Measurements from ENCODE around the gene DPYD.

DPYD gene

GRCh38 chr1:97077221-97077620 is 843.6 kb downstream of the DPYD start:
- FAIRE-seq (no peak), DNase-seq (ENCODE audit: insufficient read length, low spot score) (no peak)
- TF ChIP-seq POU2F2 (IDR thresholded peaks at IDR 0.05; ENCODE audit: low read depth, low read length) (no peak), POLR2A (IDR thresholded peaks at IDR 0.05; ENCODE audit: low read depth, low read length) (no peak), SPI1 (IDR thresholded peaks at IDR 0.05; ENCODE audit: low read depth, low read length) (no peak), POLR2AphosphoS5 (IDR thresholded peaks at IDR 0.05; ENCODE audit: low read depth, low read length) (no peak)

- TF ChIP-seq SPI1 (IDR thresholded peaks at IDR 0.05; ENCODE audit: low read depth, low read length): no peak
- no peak for TF ChIP-seq POLR2AphosphoS5 (IDR thresholded peaks at IDR 0.05; ENCODE audit: low read depth, low read length)
- no peak for TF ChIP-seq PAX5 (IDR thresholded peaks at IDR 0.05; ENCODE audit: insufficient read depth, low read length, severe bottlenecking)
- TF ChIP-seq POLR2A (IDR thresholded peaks at IDR 0.05; ENCODE audit: low read depth, low read length): no peak
- no peak for TF ChIP-seq POU2F2 (IDR thresholded peaks at IDR 0.05; ENCODE audit: low read depth, low read length)
- no peak for TF ChIP-seq TAF1 (IDR thresholded peaks at IDR 0.05; ENCODE audit: low read depth, low read length)
- DNase-seq (ENCODE audit: insufficient read length, low spot score): no peak
- FAIRE-seq: no peak
These were observed 846.1 kb downstream of the DPYD start for GRCh38 chr1:97074771-97075170.

- no peak for DNase-seq (ENCODE audit: insufficient read length, low spot score)
- no peak for TF ChIP-seq POLR2AphosphoS5 (IDR thresholded peaks at IDR 0.05; ENCODE audit: low read depth, low read length)
- no peak for TF ChIP-seq PAX5 (IDR thresholded peaks at IDR 0.05; ENCODE audit: insufficient read depth, low read length, severe bottlenecking)
- TF ChIP-seq SPI1 (IDR thresholded peaks at IDR 0.05; ENCODE audit: low read depth, low read length): no peak
- TF ChIP-seq POLR2A (IDR thresholded peaks at IDR 0.05; ENCODE audit: low read depth, low read length): no peak
- no peak for TF ChIP-seq TAF1 (IDR thresholded peaks at IDR 0.05; ENCODE audit: low read depth, low read length)
- no peak for TF ChIP-seq POU2F2 (IDR thresholded peaks at IDR 0.05; ENCODE audit: low read depth, low read length)
- no peak for FAIRE-seq
These were observed 846.9 kb downstream of the DPYD start for GRCh38 chr1:97073936-97074335.

GRCh38 chr1:97073169-97073568 is 847.7 kb downstream of the DPYD start:
- no peak for FAIRE-seq
- TF ChIP-seq POLR2AphosphoS5 (IDR thresholded peaks at IDR 0.05; ENCODE audit: low read depth, low read length): no peak
- no peak for TF ChIP-seq POLR2A (IDR thresholded peaks at IDR 0.05; ENCODE audit: low read depth, low read length)
- no peak for TF ChIP-seq SPI1 (IDR thresholded peaks at IDR 0.05; ENCODE audit: low read depth, low read length)
- TF ChIP-seq PAX5 (IDR thresholded peaks at IDR 0.05; ENCODE audit: insufficient read depth, low read length, severe bottlenecking): no peak
- no peak for TF ChIP-seq TAF1 (IDR thresholded peaks at IDR 0.05; ENCODE audit: low read depth, low read length)
- TF ChIP-seq POU2F2 (IDR thresholded peaks at IDR 0.05; ENCODE audit: low read depth, low read length): no peak
- no peak for DNase-seq (ENCODE audit: insufficient read length, low spot score)

- TF ChIP-seq POLR2AphosphoS5 (IDR thresholded peaks at IDR 0.05; ENCODE audit: low read depth, low read length): no peak
- no peak for TF ChIP-seq POLR2A (IDR thresholded peaks at IDR 0.05; ENCODE audit: low read depth, low read length)
- no peak for TF ChIP-seq PAX5 (IDR thresholded peaks at IDR 0.05; ENCODE audit: insufficient read depth, low read length, severe bottlenecking)
- TF ChIP-seq SPI1 (IDR thresholded peaks at IDR 0.05; ENCODE audit: low read depth, low read length): no peak
- no peak for TF ChIP-seq TAF1 (IDR thresholded peaks at IDR 0.05; ENCODE audit: low read depth, low read length)
- TF ChIP-seq POU2F2 (IDR thresholded peaks at IDR 0.05; ENCODE audit: low read depth, low read length): no peak
- DNase-seq (ENCODE audit: insufficient read length, low spot score) (no peak), FAIRE-seq (no peak)
These were observed 849.7 kb downstream of the DPYD start for GRCh38 chr1:97071173-97071572.

GRCh38 chr1:97070376-97070775 is 850.5 kb downstream of the DPYD start:
- DNase-seq (ENCODE audit: insufficient read length, low spot score) (no peak), FAIRE-seq (no peak)

GRCh38 chr1:97069312-97069711 is 851.5 kb downstream of the DPYD start:
- TF ChIP-seq TAF1 (IDR thresholded peaks at IDR 0.05; ENCODE audit: low read depth, low read length) (no peak), PAX5 (IDR thresholded peaks at IDR 0.05; ENCODE audit: insufficient read depth, low read length, severe bottlenecking) (no peak), POLR2AphosphoS5 (IDR thresholded peaks at IDR 0.05; ENCODE audit: low read depth, low read length) (no peak), SPI1 (IDR thresholded peaks at IDR 0.05; ENCODE audit: low read depth, low read length) (no peak), POLR2A (IDR thresholded peaks at IDR 0.05; ENCODE audit: low read depth, low read length) (no peak), POU2F2 (IDR thresholded peaks at IDR 0.05; ENCODE audit: low read depth, low read length) (no peak)
- DNase-seq (ENCODE audit: insufficient read length, low spot score) (no peak), FAIRE-seq (no peak)

More at GRCh38 chr1:97070376-97070775, 850.5 kb downstream of the DPYD start:
- TF ChIP-seq POLR2AphosphoS5 (IDR thresholded peaks at IDR 0.05; ENCODE audit: low read depth, low read length): no peak
- TF ChIP-seq POLR2A (IDR thresholded peaks at IDR 0.05; ENCODE audit: low read depth, low read length): no peak
- TF ChIP-seq PAX5 (IDR thresholded peaks at IDR 0.05; ENCODE audit: insufficient read depth, low read length, severe bottlenecking): no peak
- TF ChIP-seq TAF1 (IDR thresholded peaks at IDR 0.05; ENCODE audit: low read depth, low read length): no peak
- no peak for TF ChIP-seq POU2F2 (IDR thresholded peaks at IDR 0.05; ENCODE audit: low read depth, low read length)
- no peak for TF ChIP-seq SPI1 (IDR thresholded peaks at IDR 0.05; ENCODE audit: low read depth, low read length)

- TF ChIP-seq SPI1 (IDR thresholded peaks at IDR 0.05; ENCODE audit: low read depth, low read length) (no peak), PAX5 (IDR thresholded peaks at IDR 0.05; ENCODE audit: insufficient read depth, low read length, severe bottlenecking) (no peak), POLR2A (IDR thresholded peaks at IDR 0.05; ENCODE audit: low read depth, low read length) (no peak), POU2F2 (IDR thresholded peaks at IDR 0.05; ENCODE audit: low read depth, low read length) (no peak), POLR2AphosphoS5 (IDR thresholded peaks at IDR 0.05; ENCODE audit: low read depth, low read length) (no peak), TAF1 (IDR thresholded peaks at IDR 0.05; ENCODE audit: low read depth, low read length) (no peak)
- FAIRE-seq (no peak), DNase-seq (ENCODE audit: insufficient read length, low spot score) (no peak)
These were observed 854.0 kb downstream of the DPYD start for GRCh38 chr1:97066860-97067259.

GRCh38 chr1:97063532-97063931 is 857.3 kb downstream of the DPYD start:
- DNase-seq (ENCODE audit: insufficient read length, low spot score) (no peak), FAIRE-seq (no peak)
- TF ChIP-seq POLR2AphosphoS5 (IDR thresholded peaks at IDR 0.05; ENCODE audit: low read depth, low read length): no peak
- TF ChIP-seq POU2F2 (IDR thresholded peaks at IDR 0.05; ENCODE audit: low read depth, low read length): no peak
- no peak for TF ChIP-seq POLR2A (IDR thresholded peaks at IDR 0.05; ENCODE audit: low read depth, low read length)
- TF ChIP-seq SPI1 (IDR thresholded peaks at IDR 0.05; ENCODE audit: low read depth, low read length): no peak
- no peak for TF ChIP-seq TAF1 (IDR thresholded peaks at IDR 0.05; ENCODE audit: low read depth, low read length)
- no peak for TF ChIP-seq PAX5 (IDR thresholded peaks at IDR 0.05; ENCODE audit: insufficient read depth, low read length, severe bottlenecking)

GRCh38 chr1:97061604-97062003 is 859.2 kb downstream of the DPYD start:
- no peak for TF ChIP-seq POLR2A (IDR thresholded peaks at IDR 0.05; ENCODE audit: low read depth, low read length)
- TF ChIP-seq PAX5 (IDR thresholded peaks at IDR 0.05; ENCODE audit: insufficient read depth, low read length, severe bottlenecking): no peak
- TF ChIP-seq TAF1 (IDR thresholded peaks at IDR 0.05; ENCODE audit: low read depth, low read length): no peak
- FAIRE-seq (no peak), DNase-seq (ENCODE audit: insufficient read length, low spot score) (no peak)
